ENCODE results near the gene SEMA6A.

SEMA6A gene

DNA sequence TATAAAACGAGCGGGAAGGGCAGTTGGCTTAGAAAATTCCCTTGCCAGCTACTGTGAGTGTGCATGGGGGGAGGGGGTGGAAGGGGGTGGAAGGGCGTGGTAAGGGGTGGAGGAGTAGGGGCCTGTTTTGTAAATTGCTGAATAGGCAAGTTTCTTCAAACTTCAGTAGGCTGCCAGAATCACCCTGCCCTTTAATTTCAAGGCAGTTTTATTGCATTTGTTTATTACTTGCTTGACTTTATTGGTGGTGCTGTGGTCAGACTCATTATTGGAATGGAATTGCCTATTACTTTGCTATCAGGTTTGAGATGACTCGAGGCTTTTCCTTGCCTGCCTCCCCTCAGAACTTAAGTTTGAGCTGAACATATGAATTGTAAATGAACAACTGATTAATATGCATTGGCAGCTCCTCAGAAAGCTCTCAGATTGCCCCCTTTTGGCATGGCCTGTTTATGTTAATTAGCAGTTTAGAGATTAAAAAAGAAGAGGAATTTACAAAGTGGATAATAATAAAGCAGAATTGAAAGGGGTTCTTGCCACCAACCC is 76.0 kb downstream of the SEMA6A start:
- no peak for DNase-seq (ENCODE audit: low spot score)
- TF ChIP-seq, protein P1, sequence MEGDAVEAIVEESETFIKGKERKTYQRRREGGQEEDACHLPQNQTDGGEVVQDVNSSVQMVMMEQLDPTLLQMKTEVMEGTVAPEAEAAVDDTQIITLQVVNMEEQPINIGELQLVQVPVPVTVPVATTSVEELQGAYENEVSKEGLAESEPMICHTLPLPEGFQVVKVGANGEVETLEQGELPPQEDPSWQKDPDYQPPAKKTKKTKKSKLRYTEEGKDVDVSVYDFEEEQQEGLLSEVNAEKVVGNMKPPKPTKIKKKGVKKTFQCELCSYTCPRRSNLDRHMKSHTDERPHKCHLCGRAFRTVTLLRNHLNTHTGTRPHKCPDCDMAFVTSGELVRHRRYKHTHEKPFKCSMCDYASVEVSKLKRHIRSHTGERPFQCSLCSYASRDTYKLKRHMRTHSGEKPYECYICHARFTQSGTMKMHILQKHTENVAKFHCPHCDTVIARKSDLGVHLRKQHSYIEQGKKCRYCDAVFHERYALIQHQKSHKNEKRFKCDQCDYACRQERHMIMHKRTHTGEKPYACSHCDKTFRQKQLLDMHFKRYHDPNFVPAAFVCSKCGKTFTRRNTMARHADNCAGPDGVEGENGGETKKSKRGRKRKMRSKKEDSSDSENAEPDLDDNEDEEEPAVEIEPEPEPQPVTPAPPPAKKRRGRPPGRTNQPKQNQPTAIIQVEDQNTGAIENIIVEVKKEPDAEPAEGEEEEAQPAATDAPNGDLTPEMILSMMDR (IDR thresholded peaks at IDR 0.05; ENCODE audit: extremely low read depth, missing control alignments) = no peak

DNA sequence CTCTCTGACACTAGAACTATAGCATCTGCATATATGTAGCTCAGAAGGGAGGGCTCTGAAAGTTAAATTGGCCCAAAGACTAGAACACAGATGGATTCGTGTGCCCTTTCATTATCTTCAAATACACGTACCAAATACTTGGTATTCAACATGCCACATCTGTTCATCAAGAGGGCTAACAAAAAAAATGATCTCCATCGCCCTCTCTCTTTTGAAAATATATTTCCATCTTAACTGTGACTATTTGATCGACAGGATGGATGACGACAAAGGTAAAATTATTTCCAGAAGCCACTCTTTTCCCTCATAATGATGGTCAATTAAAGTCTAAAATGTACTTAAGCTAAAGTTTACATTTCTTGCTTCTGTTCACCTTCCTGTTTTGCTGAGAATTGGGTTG is 77.0 kb downstream of the SEMA6A start:
- TF ChIP-seq, protein P1 (IDR thresholded peaks at IDR 0.05; ENCODE audit: extremely low read depth, missing control alignments) = no peak
- DNase-seq (ENCODE audit: low spot score) = no peak

DNA sequence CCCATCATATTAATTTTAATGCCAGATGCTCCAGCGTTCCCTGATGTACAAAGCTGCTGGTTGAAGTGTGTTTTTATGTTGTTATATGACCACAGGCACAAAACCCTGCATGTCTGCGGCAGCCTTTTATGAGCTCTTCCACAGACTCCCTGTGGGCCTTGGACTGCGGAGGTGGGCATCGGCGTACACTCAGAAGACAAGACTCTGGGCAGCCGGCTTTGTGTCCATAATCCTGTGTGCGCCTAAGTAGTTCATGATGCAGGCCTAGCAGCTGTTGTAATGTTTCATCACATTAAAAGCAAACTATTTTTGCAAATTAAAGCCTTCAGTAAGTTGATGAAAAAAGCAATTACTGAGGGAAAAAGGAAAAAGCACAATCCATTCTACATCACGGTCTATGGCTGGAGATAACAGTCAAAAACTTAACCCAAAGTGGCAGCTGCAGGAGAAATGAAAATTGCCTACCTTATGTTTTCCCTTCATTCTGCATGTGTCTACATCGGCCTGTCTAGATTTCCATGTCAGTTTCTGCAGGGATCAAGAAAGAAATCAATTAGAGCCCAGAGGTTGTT is 78.8 kb downstream of the SEMA6A start:
- TF ChIP-seq, protein P1 (IDR thresholded peaks at IDR 0.05; ENCODE audit: extremely low read depth, missing control alignments) = no peak
- no peak for DNase-seq (ENCODE audit: low spot score)

DNA sequence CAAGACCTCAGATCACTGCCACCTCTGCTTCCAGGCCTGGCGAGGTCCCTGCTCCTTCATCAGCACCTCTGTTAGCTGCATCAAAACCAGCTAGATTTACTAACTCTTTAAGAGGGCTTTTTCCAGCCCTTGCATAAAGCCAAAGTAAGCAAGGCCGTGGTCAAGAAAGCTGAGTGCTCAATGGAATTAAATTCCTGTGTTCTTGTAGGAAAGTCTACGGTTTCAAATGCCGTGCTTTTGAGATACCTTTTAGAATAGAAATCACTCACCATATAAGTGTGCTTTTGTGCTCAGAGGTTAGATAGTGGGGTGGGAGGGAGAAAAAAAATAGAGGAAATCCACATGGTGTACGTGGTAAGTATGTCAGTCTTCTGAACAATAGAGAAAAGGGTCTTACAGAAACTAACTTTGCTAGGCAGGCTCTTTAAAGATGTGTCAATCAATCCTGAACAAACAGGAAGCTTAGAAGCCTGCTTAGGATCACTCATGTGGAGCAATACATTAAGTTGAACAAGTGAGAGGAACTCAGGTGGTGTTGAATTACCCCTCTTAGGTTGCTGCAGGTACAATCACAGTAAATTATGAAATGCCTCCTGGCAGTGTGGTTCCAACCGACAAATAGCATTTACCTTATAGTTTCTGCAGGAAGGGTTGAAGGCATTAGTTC is 79.7 kb downstream of the SEMA6A start:
- TF ChIP-seq, protein P1 (IDR thresholded peaks at IDR 0.05; ENCODE audit: extremely low read depth, missing control alignments) = no peak
- no peak for DNase-seq (ENCODE audit: low spot score)

DNA sequence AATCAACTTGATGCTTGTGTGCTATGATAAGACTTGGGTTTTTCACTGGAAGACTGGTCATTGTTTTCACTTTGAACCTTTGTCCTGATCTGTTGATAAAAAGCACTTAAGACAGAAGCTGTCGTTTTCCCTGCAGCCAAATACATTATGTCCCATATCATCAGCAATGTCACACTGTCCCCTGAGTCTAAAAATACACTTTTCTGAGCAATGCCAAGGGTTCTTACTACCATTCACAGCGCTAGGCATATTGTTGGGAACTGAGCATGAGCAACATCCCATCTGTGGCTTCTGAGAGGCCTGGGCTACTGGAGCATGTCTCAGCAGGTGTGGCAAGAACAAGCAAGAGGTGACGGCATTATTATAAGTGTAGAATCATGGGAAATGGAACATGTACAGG is 81.8 kb downstream of the SEMA6A start:
- TF ChIP-seq, protein P1 (IDR thresholded peaks at IDR 0.05; ENCODE audit: extremely low read depth, missing control alignments) = no peak
- no peak for DNase-seq (ENCODE audit: low spot score)

DNA sequence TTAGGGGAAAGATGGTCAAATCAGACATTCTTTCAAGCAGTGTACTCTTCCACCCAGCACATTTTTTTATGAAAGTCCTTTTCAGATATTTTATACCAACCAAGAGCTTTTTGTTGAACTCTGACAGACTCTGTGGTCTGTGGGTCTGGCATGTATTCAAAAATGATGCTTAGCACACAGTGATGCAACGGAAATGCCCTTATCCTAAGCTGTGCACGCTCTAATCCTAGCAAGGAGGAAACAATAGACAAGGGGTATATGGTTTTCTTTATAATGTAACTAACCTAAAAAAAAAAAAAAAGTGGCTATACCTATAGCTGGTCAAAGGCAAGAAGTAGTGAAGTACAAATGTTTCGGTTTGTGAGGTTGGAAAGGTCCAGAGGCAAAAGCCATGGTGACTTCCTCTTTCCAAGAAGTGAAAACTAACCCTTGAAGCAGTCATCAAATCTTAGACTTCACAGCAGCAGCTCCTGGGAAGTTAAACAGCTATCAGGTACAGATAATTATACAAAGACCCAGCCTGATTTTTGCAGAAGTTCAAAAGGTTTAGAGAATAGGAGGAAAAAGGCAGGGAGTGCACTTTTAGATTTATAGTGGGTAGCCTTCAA is 82.5 kb downstream of the SEMA6A start:
- TF ChIP-seq, protein P1 (IDR thresholded peaks at IDR 0.05; ENCODE audit: extremely low read depth, missing control alignments) = no peak

DNA sequence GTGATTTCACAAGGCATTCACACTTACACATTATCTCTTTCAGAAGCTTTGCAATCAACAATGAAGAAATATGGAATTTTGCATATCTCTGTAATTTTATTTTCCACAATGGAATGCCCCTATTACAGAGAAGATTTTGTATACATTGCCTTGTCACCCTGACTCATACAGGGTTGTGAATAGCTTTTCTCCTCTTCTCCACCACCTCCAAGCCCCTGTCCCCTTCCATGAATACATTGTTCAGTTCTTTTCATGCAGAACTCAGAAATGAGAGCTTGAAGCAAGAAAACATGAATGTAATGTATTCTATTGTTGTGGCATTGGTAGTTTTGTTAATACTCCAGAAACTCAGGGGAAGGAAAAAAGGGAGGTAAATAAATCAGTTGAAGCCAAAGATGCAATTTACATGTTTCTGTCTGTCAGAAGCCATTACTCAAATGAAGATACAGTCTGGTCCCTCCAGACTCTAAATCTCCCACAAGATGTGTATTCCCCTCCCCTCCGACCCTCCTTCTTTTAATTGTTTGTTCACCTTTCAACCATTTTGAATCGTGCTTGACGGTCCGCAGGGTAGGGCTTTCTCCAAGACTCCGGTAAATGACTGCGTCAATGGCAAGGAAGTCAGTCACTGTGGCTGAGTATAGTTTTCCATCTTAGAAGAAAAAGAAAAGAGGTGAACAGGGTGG is 86.1 kb downstream of the SEMA6A start:
- TF ChIP-seq, protein P1 (IDR thresholded peaks at IDR 0.05; ENCODE audit: extremely low read depth, missing control alignments) = no peak
- DNase-seq (ENCODE audit: low spot score) = no peak

More for the DNA sequence above, 82.5 kb downstream of the SEMA6A start:
- DNase-seq (ENCODE audit: low spot score) = no peak

Measured in GM20000 (cell line).